ENCODE data around the gene MACC1. TPM values are rescaled to one million over a fixed set of nuclear protein-coding genes. Genes with fewer than 3 reads are reported as not detected.

MACC1 gene
- total and polyA plus RNA-seq, 10 of the 15 experiments (the other 5 are each of a cell fraction or from before 2014, with no cell fraction given): 6.0 to 61.1 (median 12.7) TPM

- TF ChIP-seq REST (IDR thresholded peaks at IDR 0.05; ENCODE audit: low read depth, low read length): no peak
- peak; percentile 35 to 71; a peak in 2 of 4 replicates for TF ChIP-seq EP300 (IDR thresholded peaks at IDR 0.05; ENCODE audit: borderline replicate concordance in 1 of 2, control insufficient read depth in 1 of 2, low read depth in 2 of 2, low read length in 2 of 2)
- peak; percentile 52; the same call in 1 of the 2 replicates for TF ChIP-seq ZNF687 (IDR thresholded peaks at IDR 0.05)
- TF ChIP-seq PBX3 (IDR thresholded peaks at IDR 0.05; ENCODE audit: insufficient replicate concordance, low read depth, low read length): peak; percentile 74
- TF ChIP-seq BCL11A (IDR thresholded peaks at IDR 0.05; ENCODE audit: low read depth, low read length): peak; percentile 92
- peak; percentile 70 to 78 for TF ChIP-seq IKZF2 (IDR thresholded peaks at IDR 0.05)
- TF ChIP-seq, protein P1, sequence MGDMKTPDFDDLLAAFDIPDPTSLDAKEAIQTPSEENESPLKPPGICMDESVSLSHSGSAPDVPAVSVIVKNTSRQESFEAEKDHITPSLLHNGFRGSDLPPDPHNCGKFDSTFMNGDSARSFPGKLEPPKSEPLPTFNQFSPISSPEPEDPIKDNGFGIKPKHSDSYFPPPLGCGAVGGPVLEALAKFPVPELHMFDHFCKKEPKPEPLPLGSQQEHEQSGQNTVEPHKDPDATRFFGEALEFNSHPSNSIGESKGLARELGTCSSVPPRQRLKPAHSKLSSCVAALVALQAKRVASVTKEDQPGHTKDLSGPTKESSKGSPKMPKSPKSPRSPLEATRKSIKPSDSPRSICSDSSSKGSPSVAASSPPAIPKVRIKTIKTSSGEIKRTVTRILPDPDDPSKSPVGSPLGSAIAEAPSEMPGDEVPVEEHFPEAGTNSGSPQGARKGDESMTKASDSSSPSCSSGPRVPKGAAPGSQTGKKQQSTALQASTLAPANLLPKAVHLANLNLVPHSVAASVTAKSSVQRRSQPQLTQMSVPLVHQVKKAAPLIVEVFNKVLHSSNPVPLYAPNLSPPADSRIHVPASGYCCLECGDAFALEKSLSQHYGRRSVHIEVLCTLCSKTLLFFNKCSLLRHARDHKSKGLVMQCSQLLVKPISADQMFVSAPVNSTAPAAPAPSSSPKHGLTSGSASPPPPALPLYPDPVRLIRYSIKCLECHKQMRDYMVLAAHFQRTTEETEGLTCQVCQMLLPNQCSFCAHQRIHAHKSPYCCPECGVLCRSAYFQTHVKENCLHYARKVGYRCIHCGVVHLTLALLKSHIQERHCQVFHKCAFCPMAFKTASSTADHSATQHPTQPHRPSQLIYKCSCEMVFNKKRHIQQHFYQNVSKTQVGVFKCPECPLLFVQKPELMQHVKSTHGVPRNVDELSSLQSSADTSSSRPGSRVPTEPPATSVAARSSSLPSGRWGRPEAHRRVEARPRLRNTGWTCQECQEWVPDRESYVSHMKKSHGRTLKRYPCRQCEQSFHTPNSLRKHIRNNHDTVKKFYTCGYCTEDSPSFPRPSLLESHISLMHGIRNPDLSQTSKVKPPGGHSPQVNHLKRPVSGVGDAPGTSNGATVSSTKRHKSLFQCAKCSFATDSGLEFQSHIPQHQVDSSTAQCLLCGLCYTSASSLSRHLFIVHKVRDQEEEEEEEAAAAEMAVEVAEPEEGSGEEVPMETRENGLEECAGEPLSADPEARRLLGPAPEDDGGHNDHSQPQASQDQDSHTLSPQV (IDR thresholded peaks at IDR 0.05): peak; percentile 60; the same call in 1 of the 2 replicates
- TF ChIP-seq DPF2 (IDR thresholded peaks at IDR 0.05): peak; percentile 66
- peak in 1 of 2 experiments; percentile 50; a peak in 1 of 4 replicates for TF ChIP-seq ETV6 (conservative IDR thresholded peaks at IDR 0.05 in 1 of 2, IDR thresholded peaks at IDR 0.05 in 1 of 2; ENCODE audit: borderline replicate concordance in 1 of 2, low read depth in 1 of 2)
- no peak for TF ChIP-seq SP1 (IDR thresholded peaks at IDR 0.05; ENCODE audit: low read depth, low read length)
- TF ChIP-seq FOXM1 (IDR thresholded peaks at IDR 0.05; ENCODE audit: low read depth, low read length): peak; percentile 89; the same call in 1 of the 2 replicates
- peak; percentile 24; the same call in 1 of the 2 replicates for TF ChIP-seq POLR2AphosphoS5 (IDR thresholded peaks at IDR 0.05; ENCODE audit: low read length)
- TF ChIP-seq NR2F1 (conservative IDR thresholded peaks at IDR 0.05): peak; percentile 57; the same call in 1 of the 2 replicates
- TF ChIP-seq YY1 (IDR thresholded peaks at IDR 0.05; ENCODE audit: low read depth, low read length): no peak
Observed at GRCh38 chr7:20220921-20221547, 3.9 kb upstream of the MACC1 start (continued).

Measured in GM12878 (cell line).